ENCODE measurements around the gene CLMP.

Gene CLMP

GRCh38 chr11:123151796-123152195 lies 43.3 kb downstream of the CLMP start:
- no peak overlapping the region for H3K27ac ChIP-seq (replicated peaks)
- TF ChIP-seq CTCF (IDR thresholded peaks at IDR 0.05; ENCODE audit: insufficient read depth, low read length) = no peak
- no peak for TF ChIP-seq SPI1 (IDR thresholded peaks at IDR 0.05; ENCODE audit: borderline replicate concordance, low read depth)
- TF ChIP-seq REST (IDR thresholded peaks at IDR 0.05; ENCODE audit: insufficient replicate concordance, low read depth) = no peak
- TF ChIP-seq GABPA (IDR thresholded peaks at IDR 0.05; ENCODE audit: low read depth) = no peak
- no peak for TF ChIP-seq POLR2AphosphoS5 (IDR thresholded peaks at IDR 0.05; ENCODE audit: low read depth)

DNA sequence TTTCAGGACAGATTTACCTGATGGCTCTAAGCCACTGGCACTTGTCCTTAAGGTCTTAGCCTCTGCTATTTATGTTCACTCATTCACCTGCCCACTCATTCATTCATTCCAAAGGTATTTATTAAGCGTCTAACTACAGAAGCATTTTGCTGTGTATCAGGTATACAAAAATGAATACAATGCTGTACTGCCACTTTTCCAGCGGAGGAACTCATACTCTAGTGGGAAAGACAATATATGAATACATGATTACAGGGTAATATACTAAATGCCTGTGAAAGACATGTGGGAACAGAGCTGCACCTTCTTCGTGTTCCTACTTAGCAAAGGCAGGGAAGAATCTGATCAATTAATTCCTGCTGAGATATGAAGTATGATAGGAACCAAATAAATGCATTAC lies 43.7 kb downstream of the CLMP start:
- Histone ChIP-seq H3K27me3 (ENCODE audit: insufficient read depth, poor library complexity, severe bottlenecking) (peaks cover 3% of the 10 kb centered on the region), H3K27ac (replicated peaks) (no peak overlapping the region), H3K4me3 (replicated peaks; ENCODE audit: insufficient read depth, low read length) (no peak overlapping the region)
- no peak for TF ChIP-seq SPI1 (IDR thresholded peaks at IDR 0.05; ENCODE audit: borderline replicate concordance, low read depth)
- no peak for TF ChIP-seq REST (IDR thresholded peaks at IDR 0.05; ENCODE audit: insufficient replicate concordance, low read depth)
- TF ChIP-seq CTCF (IDR thresholded peaks at IDR 0.05; ENCODE audit: insufficient read depth, low read length) = no peak
- no peak for TF ChIP-seq GABPA (IDR thresholded peaks at IDR 0.05; ENCODE audit: low read depth)
- no peak for TF ChIP-seq POLR2AphosphoS5 (IDR thresholded peaks at IDR 0.05; ENCODE audit: low read depth)
- DNase-seq (ENCODE audit: low read depth in 1 of 2, low spot score in 1 of 2) = no peak

More at GRCh38 chr11:123151796-123152195, 43.3 kb downstream of the CLMP start:
- no peak overlapping the region for H3K4me3 ChIP-seq (replicated peaks; ENCODE audit: insufficient read depth, low read length)
- H3K27me3 ChIP-seq (ENCODE audit: insufficient read depth, poor library complexity, severe bottlenecking) = peaks cover 3% of the 10 kb centered on the region
- DNase-seq (ENCODE audit: low read depth in 1 of 2, low spot score in 1 of 2) = no peak

GRCh38 chr11:123150882-123151281 lies 44.2 kb downstream of the CLMP start:
- no peak overlapping the region for H3K4me3 ChIP-seq (replicated peaks; ENCODE audit: insufficient read depth, low read length)
- TF ChIP-seq CTCF (IDR thresholded peaks at IDR 0.05; ENCODE audit: insufficient read depth, low read length) (no peak), POLR2AphosphoS5 (IDR thresholded peaks at IDR 0.05; ENCODE audit: low read depth) (no peak), GABPA (IDR thresholded peaks at IDR 0.05; ENCODE audit: low read depth) (no peak), REST (IDR thresholded peaks at IDR 0.05; ENCODE audit: insufficient replicate concordance, low read depth) (no peak), SPI1 (IDR thresholded peaks at IDR 0.05; ENCODE audit: borderline replicate concordance, low read depth) (no peak)
- DNase-seq (ENCODE audit: low read depth in 1 of 2, low spot score in 1 of 2) = no peak
- H3K27ac ChIP-seq (replicated peaks) = no peak overlapping the region
- H3K27me3 ChIP-seq (ENCODE audit: insufficient read depth, poor library complexity, severe bottlenecking) = peaks cover 3% of the 10 kb centered on the region
